Activated B cell treated with CpG ODN at 0.5 μM for 24 hours (primary cell): Measurements from ENCODE around the gene ARRB2. TPM values are rescaled to one million over a fixed set of nuclear protein-coding genes. Genes with fewer than 3 reads are reported as not detected.
A peak's percentile ranks its signal among the peaks of the same experiment; 100 is the strongest.

ENCODE experiments used
- ATAC-seq: fragments of 200-7000 bp; cut with Tn5 transposase; one replicate; pipeline ENCODE4 v1.10.0; 2021; ENCODE audit warnings: low read depth, mild to moderate bottlenecking, moderate library complexity
- CTCF ChIA-PET: fragments of 350-600 bp; sonication (Branson Sonifier 250); formaldehyde crosslinking; loops from one replicate; lab custom pipeline; 2021; ENCODE audit warnings: antibody characterized with exemption; lab: Charles Lee
- POLR2A ChIA-PET: fragments of 350-600 bp; sonication (Branson Sonifier 250); formaldehyde crosslinking; loops from one replicate; lab custom pipeline; 2021; ENCODE audit warnings: antibody characterized with exemption; lab: Charles Lee
- DNase-seq: peaks from one replicate; pipeline ENCODE4 v3.0.0; 2022
- H3K27ac Mint-ChIP-seq: one replicate; pipeline ENCODE4 v1.8.0; 2020; ENCODE audit warnings: mixed read lengths
- H3K27me3 Mint-ChIP-seq: one replicate; pipeline ENCODE4 v1.8.0; 2021; ENCODE audit warnings: mixed read lengths
- H3K36me3 Mint-ChIP-seq: one replicate; pipeline ENCODE4 v1.8.0; 2021; ENCODE audit warnings: low read depth, mixed read lengths
- H3K4me1 Mint-ChIP-seq: one replicate; pipeline ENCODE4 v1.8.0; 2021; ENCODE audit warnings: mixed read lengths
- H3K4me3 Mint-ChIP-seq: one replicate; pipeline ENCODE4 v1.8.0; 2020; ENCODE audit warnings: mild to moderate bottlenecking, mixed read lengths
- H3K9me3 Mint-ChIP-seq: one replicate; pipeline ENCODE4 v1.8.0; 2020; ENCODE audit warnings: mixed read lengths
- CTCF ChIP-seq: fragments of 200-600 bp; IDR thresholded peaks from one replicate; pipeline ENCODE4 v1.8.0; 2022; ENCODE audit warnings: antibody characterized with exemption, mild to moderate bottlenecking
- intact Hi-C: fragments of 100-400 bp; cut with micrococcal nuclease; formaldehyde crosslinking; loops from one replicate; pipeline ENCODE4 v1.15.1; 2024
- total RNA-seq: library from RNA; stranded (reverse); gene quantifications from 2 replicates; pipeline ENCODE4 v1.2.3, GENCODE V29; 2022

Gene ARRB2
- total RNA-seq, 1 donor from 2014 or later, result 52.0 TPM

- ATAC-seq (no peak), DNase-seq (no peak)
- ChIA-PET CTCF (no interaction called here), POLR2A (no interaction called here)
- intact Hi-C loops, result no loop called here
- TF ChIP-seq CTCF, result no peak
- Mint-ChIP-seq H3K4me3 (peak overlapping the region; percentile 75), H3K27me3 (peaks cover 6% of the 10 kb centered on the region), H3K36me3 (no peaks in the 10 kb centered on the region), H3K9me3 (no peaks in the 10 kb centered on the region), H3K27ac (no peak overlapping the region), H3K4me1 (peaks cover 24% of the 10 kb centered on the region)
These were observed 30.2 kb downstream of the ARRB2 start for GRCh38 chr17:4740584-4740983.

- no peak for TF ChIP-seq CTCF
- no peak overlapping the region for H3K4me3 Mint-ChIP-seq
- no peaks in the 10 kb centered on the region for H3K9me3 Mint-ChIP-seq
- H3K27ac Mint-ChIP-seq, result peak overlapping the region; percentile 39
- ATAC-seq (no peak), DNase-seq (no peak)
- intact Hi-C loops, result no loop called here
- ChIA-PET POLR2A (interaction anchor here (0.9 kb wide), 1 partner anchor 49 kb away, joined by 3 read pairs; no protein-coding TSS in a partner anchor), CTCF (no interaction called here)
- H3K27me3 Mint-ChIP-seq, result peaks cover 9% of the 10 kb centered on the region
- peaks cover 18% of the 10 kb centered on the region for H3K4me1 Mint-ChIP-seq
- H3K36me3 Mint-ChIP-seq, result no peaks in the 10 kb centered on the region
These were observed 31.1 kb downstream of the ARRB2 start for GRCh38 chr17:4741544-4741943.

- intact Hi-C loops, result no loop called here
- TF ChIP-seq CTCF, result no peak
- H3K36me3 Mint-ChIP-seq, result no peaks in the 10 kb centered on the region
- peaks cover 11% of the 10 kb centered on the region for H3K27me3 Mint-ChIP-seq
- ATAC-seq (no peak), DNase-seq (no peak)
- H3K4me3 Mint-ChIP-seq, result no peak overlapping the region
- POLR2A ChIA-PET, result interaction anchor here (0.9 kb wide), 1 partner anchor 48 kb away, joined by 3 read pairs; no protein-coding TSS in a partner anchor
- CTCF ChIA-PET, result no interaction called here
- H3K27ac Mint-ChIP-seq, result no peak overlapping the region
- peaks cover 18% of the 10 kb centered on the region for H3K4me1 Mint-ChIP-seq
- H3K9me3 Mint-ChIP-seq, result no peaks in the 10 kb centered on the region
These were observed 31.7 kb downstream of the ARRB2 start for GRCh38 chr17:4742133-4742532.

- DNase-seq (no peak), ATAC-seq (no peak)
- ChIA-PET CTCF (no interaction called here), POLR2A (no interaction called here)
- no peak overlapping the region for H3K4me3 Mint-ChIP-seq
- H3K4me1 Mint-ChIP-seq, result peaks cover 18% of the 10 kb centered on the region
- no peaks in the 10 kb centered on the region for H3K9me3 Mint-ChIP-seq
- H3K27ac Mint-ChIP-seq, result no peak overlapping the region
- peaks cover 11% of the 10 kb centered on the region for H3K27me3 Mint-ChIP-seq
- intact Hi-C loops, result no loop called here
- TF ChIP-seq CTCF, result no peak
- no peaks in the 10 kb centered on the region for H3K36me3 Mint-ChIP-seq
These were observed 32.2 kb downstream of the ARRB2 start for GRCh38 chr17:4742629-4743028.

GRCh38 chr17:4743216-4743615 lies 32.8 kb downstream of the ARRB2 start:
- TF ChIP-seq CTCF, result no peak
- H3K9me3 Mint-ChIP-seq, result no peaks in the 10 kb centered on the region
- CTCF ChIA-PET, result no interaction called here
- H3K36me3 Mint-ChIP-seq, result no peaks in the 10 kb centered on the region
- H3K4me3 Mint-ChIP-seq, result no peak overlapping the region
- POLR2A ChIA-PET, result no interaction called here
- H3K27me3 Mint-ChIP-seq, result peaks cover 11% of the 10 kb centered on the region
- DNase-seq (no peak), ATAC-seq (no peak)
- H3K27ac Mint-ChIP-seq, result no peak overlapping the region
- peaks cover 22% of the 10 kb centered on the region for H3K4me1 Mint-ChIP-seq
- intact Hi-C loops, result no loop called here
